ENCODE measurements around the gene FOXE3.

The FOXE3 gene

GRCh38 chr1:47415728-47416318, at the start of gene FOXE3:
TSS of gene FOXE3 (plus strand) at chr1:47416285. CDS start at chr1:47416316, 31 bp downstream.
- no peak for FAIRE-seq

- no peak for FAIRE-seq
Measured at GRCh38 chr1:47367651-47368050, 48.4 kb upstream of the FOXE3 start.

GRCh38 chr1:47371016-47371517, 45.0 kb upstream of the FOXE3 start:
- FAIRE-seq = no peak

- no peak for FAIRE-seq
Measured at GRCh38 chr1:47374501-47374900, 41.6 kb upstream of the FOXE3 start.

- no peak for FAIRE-seq
Measured at GRCh38 chr1:47378147-47378546, 37.9 kb upstream of the FOXE3 start.

- no peak for FAIRE-seq
Measured at GRCh38 chr1:47380699-47381098, 35.4 kb upstream of the FOXE3 start.

- FAIRE-seq = no peak
Measured at GRCh38 chr1:47382399-47382983, 33.6 kb upstream of the FOXE3 start.

- FAIRE-seq = no peak
Measured at GRCh38 chr1:47384083-47384482, 32.0 kb upstream of the FOXE3 start.

- no peak for FAIRE-seq
Measured at GRCh38 chr1:47385020-47385419, 31.1 kb upstream of the FOXE3 start.

- FAIRE-seq = no peak
Measured at GRCh38 chr1:47386268-47386667, 29.8 kb upstream of the FOXE3 start.

- no peak for FAIRE-seq
Measured at GRCh38 chr1:47388030-47388890, 27.8 kb upstream of the FOXE3 start.

- peak; percentile 3 for FAIRE-seq
Measured at GRCh38 chr1:47388891-47389238, 27.2 kb upstream of the FOXE3 start.

- no peak for FAIRE-seq
Measured at GRCh38 chr1:47389731-47390130, 26.4 kb upstream of the FOXE3 start.

- no peak for FAIRE-seq
Measured at GRCh38 chr1:47390843-47391242, 25.2 kb upstream of the FOXE3 start.

GRCh38 chr1:47393141-47393540, 22.9 kb upstream of the FOXE3 start:
- no peak for FAIRE-seq

GRCh38 chr1:47395433-47395832, 20.7 kb upstream of the FOXE3 start:
- FAIRE-seq = no peak

- no peak for FAIRE-seq
Measured at GRCh38 chr1:47396671-47397196, 19.4 kb upstream of the FOXE3 start.

- no peak for FAIRE-seq
Measured at GRCh38 chr1:47399138-47399845, 16.8 kb upstream of the FOXE3 start.

- FAIRE-seq = no peak
Measured at GRCh38 chr1:47399846-47400155, 16.3 kb upstream of the FOXE3 start.

- no peak for FAIRE-seq
Measured at GRCh38 chr1:47401761-47402160, 14.3 kb upstream of the FOXE3 start.

- FAIRE-seq = no peak
Measured at GRCh38 chr1:47402591-47402990, 13.5 kb upstream of the FOXE3 start.

- no peak for FAIRE-seq
Measured at GRCh38 chr1:47403321-47403910, 12.7 kb upstream of the FOXE3 start.

GRCh38 chr1:47405697-47406096, 10.4 kb upstream of the FOXE3 start:
- no peak for FAIRE-seq

Measured in A204.1 (cell line).